SK-N-SH (cell line): Measurements from ENCODE around the gene GPC5. TPM values are rescaled to one million over a fixed set of nuclear protein-coding genes. Genes with fewer than 3 reads are reported as not detected.

ENCODE experiments used
- CTCF ChIA-PET: fragments of 300-600, 350-600 bp; formaldehyde crosslinking; extraction: SDS; loops from one replicate; lab custom pipeline; 2021; lab: Yijun Ruan, JAX
- POLR2A ChIA-PET: fragments of 350-600 bp; sonication (Branson Sonifier 250); formaldehyde crosslinking; extraction: SDS; loops from one replicate; lab custom pipeline; 2020; ENCODE audit warnings: antibody characterized with exemption, inconsistent platforms; lab: Yijun Ruan, JAX
- DNase-seq: peaks from one replicate; pipeline ENCODE4 v3.0.0; 2012
- H2AFZ ChIP-seq: fragments of 200-600 bp; sonication (generic); 2 replicates; pipeline ENCODE4 v1.8.1; 2016; ENCODE audit warnings: antibody characterized with exemption, mild to moderate bottlenecking, low read depth
- H3F3A ChIP-seq: fragments of 200-600 bp; sonication (generic); replicated peaks from 2 replicates; pipeline ENCODE3; 2016; ENCODE audit warnings: antibody characterized with exemption, mild to moderate bottlenecking; ENCODE audit not compliant: insufficient read depth
- H3K27ac ChIP-seq, 2 experiments: fragments of 200-500 bp in 1 of 2; fragments of 200-600 bp in 1 of 2; sonication (Bioruptor generic) in 1 of 2; sonication (generic), shearing (Covaris generic) in 1 of 2; 2 replicates each; pipeline versions ENCODE4 v1.5.1 to v1.6.1; 2014 to 2016; ENCODE audit warnings: low read depth in 2 of 2, inconsistent platforms in 1 of 2, low read length in 1 of 2, mild to moderate bottlenecking in 1 of 2, mixed read lengths in 1 of 2
- H3K27me3 ChIP-seq: fragments of 200-600 bp; sonication (generic), shearing (Covaris generic); 2 replicates; pipeline ENCODE4 v1.6.1; 2016; ENCODE audit warnings: mixed run types; ENCODE audit not compliant: insufficient read depth
- H3K36me3 ChIP-seq, 2 experiments: fragments of 200-500 bp in 1 of 2; fragments of 200-600 bp in 1 of 2; sonication (Bioruptor generic) in 1 of 2; sonication (generic) in 1 of 2; replicated peaks in 1 of 2; 2 replicates each; pipeline versions ENCODE3 to v1.5.1; 2014 to 2016; ENCODE audit warnings: low read length in 1 of 2, mild to moderate bottlenecking in 1 of 2; ENCODE audit not compliant: insufficient read depth in 2 of 2, control insufficient read depth in 1 of 2
- H3K4me1 ChIP-seq, 2 experiments: fragments of 200-500 bp in 1 of 2; fragments of 200-600 bp in 1 of 2; sonication (Bioruptor generic) in 1 of 2; sonication (generic), shearing (Covaris generic) in 1 of 2; 2 replicates each; pipeline versions ENCODE4 v1.5.1 to v1.6.1; 2014 to 2016; ENCODE audit warnings: low read depth in 1 of 2, low read length in 1 of 2, mixed run types in 1 of 2; ENCODE audit not compliant: insufficient read depth in 2 of 2, control insufficient read depth in 1 of 2
- H3K4me2 ChIP-seq: fragments of 200-600 bp; sonication (generic), shearing (Covaris generic); 2 replicates; pipeline ENCODE4 v1.6.1; 2017; ENCODE audit warnings: mixed run types
- H3K4me3 ChIP-seq, 2 experiments: fragments of 200-500 bp in 1 of 2; fragments of 200-600 bp in 1 of 2; sonication (Bioruptor generic) in 1 of 2; sonication (generic), shearing (Covaris generic) in 1 of 2; 2 replicates each; pipeline versions ENCODE4 v1.5.1 to v1.8.1; 2014 to 2016; ENCODE audit warnings: low read depth in 2 of 2, inconsistent platforms in 1 of 2, low read length in 1 of 2, mild to moderate bottlenecking in 1 of 2, mixed read lengths in 1 of 2, moderate library complexity in 1 of 2
- H3K79me2 ChIP-seq: fragments of 200-600 bp; sonication (generic); 2 replicates; pipeline ENCODE4 v1.8.1; 2017; ENCODE audit warnings: mild to moderate bottlenecking; ENCODE audit not compliant: insufficient read depth
- H3K9ac ChIP-seq: fragments of 200-600 bp; sonication (generic); 2 replicates; pipeline ENCODE4 v1.6.1; 2017; ENCODE audit warnings: mixed run types
- H3K9me2 ChIP-seq: fragments of 200-600 bp; sonication (generic); 2 replicates; pipeline ENCODE4 v1.6.1; 2017; ENCODE audit warnings: mixed run types
- H3K9me3 ChIP-seq: fragments of 200-600 bp; sonication (generic); 2 replicates; pipeline ENCODE4 v1.6.1; 2017; ENCODE audit warnings: mixed run types, mild to moderate bottlenecking, moderate library complexity
- H4K20me1 ChIP-seq: fragments of 200-600 bp; sonication (generic); 2 replicates; pipeline ENCODE4 v1.6.1; 2017; ENCODE audit warnings: mild to moderate bottlenecking, mixed run types; ENCODE audit not compliant: insufficient read depth
- CHD2 ChIP-seq: fragments of 150-350 bp; IDR thresholded peaks from 2 replicates; pipeline ENCODE4 v1.6.1; 2018; ENCODE audit warnings: low read length; ENCODE audit not compliant: partially characterized antibody
- EZH2phosphoT487 ChIP-seq: fragments of 200-600 bp; sonication (generic); IDR thresholded peaks from 2 replicates; pipeline ENCODE4 v1.6.1; 2017; ENCODE audit warnings: low read depth, mixed run types, mild to moderate bottlenecking, antibody characterized with exemption, moderate library complexity, borderline replicate concordance
- FOSL2 ChIP-seq: IDR thresholded peaks from 2 replicates; pipeline ENCODE4 v1.4.0; 2012; ENCODE audit warnings: low read depth, mild to moderate bottlenecking, moderate library complexity, borderline replicate concordance
- GABPA ChIP-seq: IDR thresholded peaks from 2 replicates; pipeline ENCODE4 v1.4.0; 2012; ENCODE audit warnings: low read depth, mild to moderate bottlenecking
- GATA2 ChIP-seq: sonication (generic); formaldehyde crosslinking; IDR thresholded peaks from 2 replicates; pipeline ENCODE4 v1.5.0; 2020; ENCODE audit warnings: mild to moderate bottlenecking, missing genetic modification reagents
- IRF3 ChIP-seq: fragments of 150-350 bp; IDR thresholded peaks from 2 replicates; pipeline ENCODE4 v1.6.1; 2016; ENCODE audit warnings: mild to moderate bottlenecking, low read depth, low read length
- JUND ChIP-seq: IDR thresholded peaks from 2 replicates; pipeline ENCODE4 v1.4.0; 2012
- NFIC ChIP-seq: IDR thresholded peaks from 2 replicates; pipeline ENCODE4 v1.4.0; 2012; ENCODE audit warnings: borderline replicate concordance
- NRF1 ChIP-seq: IDR thresholded peaks from 2 replicates; pipeline ENCODE4 v1.6.1; 2012; ENCODE audit warnings: low read depth, mild to moderate bottlenecking, low read length
- POLR2AphosphoS5 ChIP-seq: IDR thresholded peaks from 2 replicates; pipeline ENCODE4 v1.6.1; 2012; ENCODE audit warnings: low read depth, low read length
- RAD21 ChIP-seq: IDR thresholded peaks from 2 replicates; pipeline ENCODE4 v1.6.1; 2012; ENCODE audit warnings: mild to moderate bottlenecking, low read length
- RCOR1 ChIP-seq: fragments of 150-350 bp; IDR thresholded peaks from 2 replicates; pipeline ENCODE4 v1.6.1; 2017; ENCODE audit warnings: antibody characterized with exemption, low read length
- REST ChIP-seq: IDR thresholded peaks from 2 replicates; pipeline ENCODE4 v1.6.1; 2012; ENCODE audit warnings: mild to moderate bottlenecking, low read depth, low read length, moderate library complexity
- SIN3A ChIP-seq: IDR thresholded peaks from 2 replicates; pipeline ENCODE4 v1.6.1; 2012; ENCODE audit warnings: low read depth, mild to moderate bottlenecking, low read length, moderate library complexity, borderline replicate concordance
- SMC3 ChIP-seq: IDR thresholded peaks from 2 replicates; pipeline ENCODE4 v1.6.1; 2012; ENCODE audit warnings: low read depth, low read length, improper control_type of control experiment
- TAF1 ChIP-seq: IDR thresholded peaks from 2 replicates; pipeline ENCODE4 v1.6.1; 2012; ENCODE audit warnings: low read depth, mild to moderate bottlenecking, low read length, moderate library complexity, borderline replicate concordance
- USF1 ChIP-seq: IDR thresholded peaks from 2 replicates; pipeline ENCODE4 v1.4.0; 2012; ENCODE audit warnings: low read depth, borderline replicate concordance
- USF2 ChIP-seq: fragments of 150-350 bp; IDR thresholded peaks from 2 replicates; pipeline ENCODE4 v1.6.1; 2017; ENCODE audit warnings: antibody characterized with exemption, low read length, low read depth, borderline replicate concordance
- WGBS: methylation state at CpG from one replicate; pipeline ENCODE4 v1.1.6; 2017; ENCODE audit warnings: low lambda C conversion rate; 5-methylcytosine and 5-hydroxymethylcytosine counted together
- polyA plus RNA-seq, 3 experiments: library from polyadenylated mRNA; depleted of rRNA; stranded (reverse); fragments of >200 nt; gene quantifications; 2 replicates each; pipeline ENCODE4 v1.2.3, GENCODE V29; 2012
- TF ChIP-seq, protein P1 (sequence below): fragments of 200-600 bp; sonication (generic); IDR thresholded peaks from 2 replicates; pipeline ENCODE4 v1.6.1; 2017; ENCODE audit warnings: antibody characterized with exemption, mild to moderate bottlenecking, moderate library complexity
- TF ChIP-seq, protein P2 (sequence below): IDR thresholded peaks from 2 replicates; pipeline ENCODE4; 2012

GPC5 gene
- polyA plus RNA-seq, 1 of the 3 experiments (the other 2 are of a cell fraction) = 0.03 TPM

DNA sequence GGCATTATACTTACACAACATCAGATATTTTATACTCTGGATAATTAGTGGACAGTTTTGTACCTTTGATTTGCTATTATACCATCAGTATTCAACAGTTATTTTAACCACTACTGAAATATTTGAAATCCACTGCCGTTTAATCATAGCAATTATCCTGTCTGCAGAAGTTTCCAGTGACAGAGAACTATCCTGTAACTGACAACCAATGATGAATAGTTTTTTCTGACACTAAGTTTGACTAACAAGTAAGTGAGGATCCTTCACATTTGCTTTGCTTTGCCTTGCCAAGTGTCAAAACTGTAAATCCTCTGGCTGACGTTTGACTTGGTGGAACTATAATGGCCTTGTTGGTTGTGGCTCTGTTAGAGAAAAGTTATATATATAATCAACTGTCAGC, 410.7 kb downstream of the GPC5 start:
- H3K9ac ChIP-seq = no peak overlapping the region
- no peaks in the 10 kb centered on the region for H3K36me3 ChIP-seq
- CTCF ChIA-PET = interaction anchor here (1.1 kb wide), 1 partner anchor 9 kb away, joined by 4 read pairs; no protein-coding TSS in a partner anchor
- TF ChIP-seq CHD2 (no peak), GABPA (no peak), JUND (no peak), RAD21 (no peak), FOSL2 (no peak), GATA2 (CRISPR knock-in tag) (no peak), EZH2phosphoT487 (no peak), USF1 (no peak), NRF1 (no peak), SMC3 (no peak), REST (no peak), RCOR1 (no peak), USF2 (no peak), IRF3 (no peak), POLR2AphosphoS5 (no peak), TAF1 (no peak), SIN3A (no peak), NFIC (no peak)
- TF ChIP-seq, protein P1, sequence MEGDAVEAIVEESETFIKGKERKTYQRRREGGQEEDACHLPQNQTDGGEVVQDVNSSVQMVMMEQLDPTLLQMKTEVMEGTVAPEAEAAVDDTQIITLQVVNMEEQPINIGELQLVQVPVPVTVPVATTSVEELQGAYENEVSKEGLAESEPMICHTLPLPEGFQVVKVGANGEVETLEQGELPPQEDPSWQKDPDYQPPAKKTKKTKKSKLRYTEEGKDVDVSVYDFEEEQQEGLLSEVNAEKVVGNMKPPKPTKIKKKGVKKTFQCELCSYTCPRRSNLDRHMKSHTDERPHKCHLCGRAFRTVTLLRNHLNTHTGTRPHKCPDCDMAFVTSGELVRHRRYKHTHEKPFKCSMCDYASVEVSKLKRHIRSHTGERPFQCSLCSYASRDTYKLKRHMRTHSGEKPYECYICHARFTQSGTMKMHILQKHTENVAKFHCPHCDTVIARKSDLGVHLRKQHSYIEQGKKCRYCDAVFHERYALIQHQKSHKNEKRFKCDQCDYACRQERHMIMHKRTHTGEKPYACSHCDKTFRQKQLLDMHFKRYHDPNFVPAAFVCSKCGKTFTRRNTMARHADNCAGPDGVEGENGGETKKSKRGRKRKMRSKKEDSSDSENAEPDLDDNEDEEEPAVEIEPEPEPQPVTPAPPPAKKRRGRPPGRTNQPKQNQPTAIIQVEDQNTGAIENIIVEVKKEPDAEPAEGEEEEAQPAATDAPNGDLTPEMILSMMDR = no peak
- TF ChIP-seq, protein P2, sequence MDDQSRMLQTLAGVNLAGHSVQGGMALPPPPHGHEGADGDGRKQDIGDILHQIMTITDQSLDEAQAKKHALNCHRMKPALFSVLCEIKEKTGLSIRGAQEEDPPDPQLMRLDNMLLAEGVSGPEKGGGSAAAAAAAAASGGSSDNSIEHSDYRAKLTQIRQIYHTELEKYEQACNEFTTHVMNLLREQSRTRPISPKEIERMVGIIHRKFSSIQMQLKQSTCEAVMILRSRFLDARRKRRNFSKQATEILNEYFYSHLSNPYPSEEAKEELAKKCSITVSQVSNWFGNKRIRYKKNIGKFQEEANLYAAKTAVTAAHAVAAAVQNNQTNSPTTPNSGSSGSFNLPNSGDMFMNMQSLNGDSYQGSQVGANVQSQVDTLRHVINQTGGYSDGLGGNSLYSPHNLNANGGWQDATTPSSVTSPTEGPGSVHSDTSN = no peak
- peaks cover 4% of the 10 kb centered on the region for H3F3A ChIP-seq
- no peak overlapping the region for H3K4me3 ChIP-seq
- no peak overlapping the region for H3K4me2 ChIP-seq
- DNase-seq = no peak
- H4K20me1 ChIP-seq = no peaks in the 10 kb centered on the region
- H3K4me1 ChIP-seq = peaks cover 0 to 30% of the 10 kb centered on the region in 2 experiments; a peak in 2 of 4 replicates
- no peaks in the 10 kb centered on the region for H3K27me3 ChIP-seq
- H2AFZ ChIP-seq = no peak overlapping the region
- H3K9me2 ChIP-seq = no peaks in the 10 kb centered on the region
- no peak overlapping the region for H3K27ac ChIP-seq
- no peaks in the 10 kb centered on the region for H3K9me3 ChIP-seq
- no peaks in the 10 kb centered on the region for H3K79me2 ChIP-seq
- POLR2A ChIA-PET = no interaction called here
- 40% methylated on average over 2 of the region's 2 CpGs for WGBS
